Measurements from ENCODE around the gene CHD1L. TPM values are rescaled to one million over a fixed set of nuclear protein-coding genes. Genes with fewer than 3 reads are reported as not detected.

The CHD1L gene
- total and polyA plus RNA-seq, 2 of the 13 experiments (the other 11 are each of a cell fraction or from before 2014, with no cell fraction given) = 74.3 to 111 TPM

GRCh38 chr1:147242449-147243227 is at the start of gene CHD1L (continued):
- TF ChIP-seq ZBTB1 (CRISPR knock-in tag; IDR thresholded peaks at IDR 0.05; ENCODE audit: borderline replicate concordance) (no peak), E2F2 (CRISPR knock-in tag; IDR thresholded peaks at IDR 0.05; ENCODE audit: borderline replicate concordance) (no peak), ZNF678 (CRISPR knock-in tag; IDR thresholded peaks at IDR 0.05) (no peak), NBN (conservative IDR thresholded peaks at IDR 0.05) (no peak), SMYD3 (CRISPR knock-in tag; IDR thresholded peaks at IDR 0.05) (peak; percentile 96), EHMT2 (IDR thresholded peaks at IDR 0.05; ENCODE audit: borderline replicate concordance, low read depth, low read length) (no peak), ZNF841 (CRISPR knock-in tag; IDR thresholded peaks at IDR 0.05; ENCODE audit: borderline replicate concordance) (no peak), ZBTB42 (CRISPR knock-in tag; IDR thresholded peaks at IDR 0.05) (0 out of 2 replicates have a peak, but pooled peaks have one; percentile 44), IKZF4 (CRISPR knock-in tag; IDR thresholded peaks at IDR 0.05; ENCODE audit: borderline replicate concordance, low read depth, not compliant biosample characterization) (peak; percentile 36), PCBP2 (optimal IDR thresholded peaks at IDR 0.05; ENCODE audit: low read depth, low read length, poor library complexity, severe bottlenecking) (no peak), ZNF33B (CRISPR knock-in tag; IDR thresholded peaks at IDR 0.05) (no peak; the same call in 1 of the 2 replicates), TRAFD1 (CRISPR knock-in tag; IDR thresholded peaks at IDR 0.05; ENCODE audit: borderline replicate concordance) (0 out of 2 replicates have a peak, but pooled peaks have one; percentile 36), ZMYM4 (CRISPR knock-in tag; IDR thresholded peaks at IDR 0.05) (peak; percentile 92), BORCS8-MEF2B (CRISPR knock-in tag; IDR thresholded peaks at IDR 0.05) (peak; percentile 87), YY1 (IDR thresholded peaks at IDR 0.05; ENCODE audit: insufficient read depth, insufficient replicate concordance, low read depth, low read length) (peak; percentile 82), PAX8 (CRISPR knock-in tag; IDR thresholded peaks at IDR 0.05; ENCODE audit: borderline replicate concordance) (no peak), ZSCAN12 (CRISPR knock-in tag; IDR thresholded peaks at IDR 0.05) (no peak), SETDB1 (CRISPR knock-in tag; IDR thresholded peaks at IDR 0.05; ENCODE audit: borderline replicate concordance) (no peak), ZNF569 (CRISPR knock-in tag; IDR thresholded peaks at IDR 0.05; ENCODE audit: borderline replicate concordance) (no peak), ZNF704 (CRISPR knock-in tag; IDR thresholded peaks at IDR 0.05; ENCODE audit: borderline replicate concordance) (no peak), ZNF343 (CRISPR knock-in tag; IDR thresholded peaks at IDR 0.05) (no peak), GABPA (IDR thresholded peaks at IDR 0.05; ENCODE audit: low read depth, low read length) (no peak), GABPA (CRISPR knock-in tag; IDR thresholded peaks at IDR 0.05; ENCODE audit: low read depth) (no peak)
- TF ChIP-seq, protein P1, sequence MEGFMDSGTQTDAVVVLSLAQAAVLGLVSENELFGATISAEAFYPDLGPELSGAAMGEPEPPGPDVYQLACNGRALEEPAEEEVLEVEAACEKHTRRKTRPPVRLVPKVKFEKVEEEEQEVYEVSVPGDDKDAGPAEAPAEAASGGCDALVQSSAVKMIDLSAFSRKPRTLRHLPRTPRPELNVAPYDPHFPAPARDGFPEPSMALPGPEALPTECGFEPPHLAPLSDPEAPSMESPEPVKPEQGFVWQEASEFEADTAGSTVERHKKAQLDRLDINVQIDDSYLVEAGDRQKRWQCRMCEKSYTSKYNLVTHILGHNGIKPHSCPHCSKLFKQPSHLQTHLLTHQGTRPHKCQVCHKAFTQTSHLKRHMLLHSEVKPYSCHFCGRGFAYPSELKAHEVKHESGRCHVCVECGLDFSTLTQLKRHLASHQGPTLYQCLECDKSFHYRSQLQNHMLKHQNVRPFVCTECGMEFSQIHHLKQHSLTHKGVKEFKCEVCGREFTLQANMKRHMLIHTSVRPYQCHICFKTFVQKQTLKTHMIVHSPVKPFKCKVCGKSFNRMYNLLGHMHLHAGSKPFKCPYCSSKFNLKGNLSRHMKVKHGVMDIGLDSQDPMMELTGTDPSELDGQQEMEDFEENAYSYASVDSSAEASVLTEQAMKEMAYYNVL (CRISPR knock-in tag; IDR thresholded peaks at IDR 0.05; ENCODE audit: borderline replicate concordance) = peak; percentile 69; the same call in 1 of the 2 replicates
